Mucosa of rectum (tissue), 2 donors: ENCODE data around the gene BTBD3.

Source experiments
- H3K27ac ChIP-seq, 2 donors: one replicate each; pipeline ENCODE4 v1.7.0; 2013; ENCODE audit warnings: inconsistent platforms in 2 of 2, low read depth in 2 of 2, low read length in 2 of 2
- H3K27me3 ChIP-seq, 2 donors: one replicate each; pipeline ENCODE4 v1.7.0; 2013; ENCODE audit warnings: low read length in 2 of 2; ENCODE audit not compliant: control insufficient read depth in 2 of 2, insufficient read depth in 2 of 2
- H3K36me3 ChIP-seq, 2 donors: one replicate each; pipeline ENCODE4 v1.7.0; 2013; ENCODE audit warnings: low read length in 2 of 2; ENCODE audit not compliant: control insufficient read depth in 2 of 2, insufficient read depth in 2 of 2
- H3K4me1 ChIP-seq, 2 donors: one replicate each; pipeline ENCODE4 v1.7.0; 2013; ENCODE audit warnings: low read length in 2 of 2, mild to moderate bottlenecking in 1 of 2; ENCODE audit not compliant: control insufficient read depth in 2 of 2, insufficient read depth in 2 of 2
- H3K4me3 ChIP-seq, 2 donors: one replicate each; pipeline ENCODE4 v1.7.0; 2013; ENCODE audit warnings: low read length in 2 of 2
- H3K9ac ChIP-seq, 2 donors: one replicate each; pipeline ENCODE4 v1.7.0; 2013; ENCODE audit warnings: low read length in 2 of 2, low read depth in 1 of 2, mild to moderate bottlenecking in 1 of 2
- H3K9me3 ChIP-seq, 2 donors: one replicate each; pipeline ENCODE4 v1.7.0; 2013; ENCODE audit warnings: low read length in 2 of 2; ENCODE audit not compliant: control insufficient read depth in 2 of 2
- donor health status: healthy.
- donor health status: Normal muscosa, but diverticular disease.

Gene BTBD3

GRCh38 chr20:11912659-11913415 is 4.9 kb upstream of the BTBD3 start:
- Histone ChIP-seq H3K27ac (no peak overlapping the region), H3K4me1 (peaks cover 6 to 7% of the 10 kb centered on the region in 2 donors), H3K9me3 (no peaks in the 10 kb centered on the region), H3K9ac (no peak overlapping the region), H3K4me3 (no peak overlapping the region), H3K27me3 (no peaks in the 10 kb centered on the region), H3K36me3 (no peaks in the 10 kb centered on the region)

GRCh38 chr20:11918391-11918845 is 725 bp downstream of the BTBD3 start:
- no peaks in the 10 kb centered on the region for H3K27me3 ChIP-seq
- peak overlapping the region; percentile 59 to 72 for H3K4me3 ChIP-seq
- H3K9me3 ChIP-seq = no peaks in the 10 kb centered on the region
- H3K4me1 ChIP-seq = peaks cover 8 to 13% of the 10 kb centered on the region in 2 donors
- peak overlapping the region in 1 of 2 donors; percentile 42 for H3K9ac ChIP-seq
- peak overlapping the region; percentile 27 to 47 for H3K27ac ChIP-seq
- H3K36me3 ChIP-seq = peaks cover 10 to 14% of the 10 kb centered on the region in 2 donors

GRCh38 chr20:11918981-11919380 is 1.3 kb downstream of the BTBD3 start:
- no peak overlapping the region for H3K27ac ChIP-seq
- H3K9ac ChIP-seq = no peak overlapping the region
- peak overlapping the region; percentile 55 to 72 for H3K4me3 ChIP-seq
- H3K36me3 ChIP-seq = peaks cover 12 to 16% of the 10 kb centered on the region in 2 donors
- H3K9me3 ChIP-seq = no peaks in the 10 kb centered on the region
- no peaks in the 10 kb centered on the region for H3K27me3 ChIP-seq
- peaks cover 8 to 13% of the 10 kb centered on the region in 2 donors for H3K4me1 ChIP-seq

- no peak overlapping the region for H3K9ac ChIP-seq
- no peak overlapping the region for H3K27ac ChIP-seq
Observed at GRCh38 chr20:11919581-11919980, 1.9 kb downstream of the BTBD3 start.

GRCh38 chr20:11920083-11920482 is 2.4 kb downstream of the BTBD3 start:
- Histone ChIP-seq H3K27ac (no peak overlapping the region), H3K9me3 (no peaks in the 10 kb centered on the region), H3K27me3 (no peaks in the 10 kb centered on the region), H3K36me3 (peaks cover 14 to 16% of the 10 kb centered on the region in 2 donors), H3K4me3 (peak overlapping the region; percentile 55 to 72), H3K9ac (no peak overlapping the region), H3K4me1 (peaks cover 8 to 13% of the 10 kb centered on the region in 2 donors)

More at GRCh38 chr20:11919581-11919980, 1.9 kb downstream of the BTBD3 start:
- Histone ChIP-seq H3K36me3 (peaks cover 12 to 16% of the 10 kb centered on the region in 2 donors), H3K4me3 (peak overlapping the region; percentile 55 to 72), H3K9me3 (no peaks in the 10 kb centered on the region), H3K4me1 (peaks cover 8 to 13% of the 10 kb centered on the region in 2 donors), H3K27me3 (no peaks in the 10 kb centered on the region)

- H3K36me3 ChIP-seq = peaks cover 16% of the 10 kb centered on the region in 2 donors
- no peaks in the 10 kb centered on the region for H3K9me3 ChIP-seq
- H3K4me1 ChIP-seq = peaks cover 8 to 13% of the 10 kb centered on the region in 2 donors
- H3K4me3 ChIP-seq = no peak overlapping the region
- H3K9ac ChIP-seq = no peak overlapping the region
- H3K27me3 ChIP-seq = no peaks in the 10 kb centered on the region
- no peak overlapping the region for H3K27ac ChIP-seq
Observed at GRCh38 chr20:11921321-11921720, 3.6 kb downstream of the BTBD3 start.

GRCh38 chr20:11922561-11922960 is 4.9 kb downstream of the BTBD3 start:
- Histone ChIP-seq H3K4me3 (no peak overlapping the region), H3K36me3 (peaks cover 21 to 23% of the 10 kb centered on the region in 2 donors), H3K27ac (no peak overlapping the region), H3K27me3 (no peaks in the 10 kb centered on the region), H3K9me3 (no peaks in the 10 kb centered on the region), H3K4me1 (peaks cover 4 to 9% of the 10 kb centered on the region in 2 donors), H3K9ac (no peak overlapping the region)

GRCh38 chr20:11924923-11925322 is 7.2 kb downstream of the BTBD3 start:
- Histone ChIP-seq H3K4me1 (no peaks in the 10 kb centered on the region), H3K36me3 (peaks cover 23 to 24% of the 10 kb centered on the region in 2 donors), H3K27ac (no peak overlapping the region), H3K27me3 (no peaks in the 10 kb centered on the region), H3K9me3 (no peaks in the 10 kb centered on the region), H3K9ac (no peak overlapping the region), H3K4me3 (no peak overlapping the region)

GRCh38 chr20:11926292-11926998 is 8.8 kb downstream of the BTBD3 start:
- Histone ChIP-seq H3K27me3 (no peaks in the 10 kb centered on the region), H3K9ac (no peak overlapping the region), H3K4me1 (no peaks in the 10 kb centered on the region), H3K9me3 (no peaks in the 10 kb centered on the region), H3K27ac (no peak overlapping the region), H3K36me3 (peaks cover 22 to 23% of the 10 kb centered on the region in 2 donors), H3K4me3 (no peak overlapping the region)

- H3K9me3 ChIP-seq = no peaks in the 10 kb centered on the region
- H3K36me3 ChIP-seq = peaks cover 8 to 10% of the 10 kb centered on the region in 2 donors
- H3K9ac ChIP-seq = no peak overlapping the region
- no peaks in the 10 kb centered on the region for H3K4me1 ChIP-seq
- H3K27ac ChIP-seq = no peak overlapping the region
- H3K27me3 ChIP-seq = no peaks in the 10 kb centered on the region
- H3K4me3 ChIP-seq = no peak overlapping the region
Observed at GRCh38 chr20:11929947-11930346, 12.3 kb downstream of the BTBD3 start.
